Breast epithelium (tissue), 4 donors: ENCODE data around the gene PDZD7. TPM values are rescaled to one million over a fixed set of nuclear protein-coding genes. Genes with fewer than 3 reads are reported as not detected.
A peak's percentile ranks its signal among the peaks of the same experiment; 100 is the strongest.

ENCODE experiments used
- DNase-seq, 2 donors: peaks; one replicate each; pipeline ENCODE4 v3.0.0-alpha.2; 2019; ENCODE audit warnings: low spot score in 2 of 2
- H3K27ac ChIP-seq, 2 donors: fragments of 200-600 bp; sonication (generic) in 1 of 2; one replicate each; pipeline ENCODE4 v1.5.1; 2016 to 2019; ENCODE audit warnings: mild to moderate bottlenecking in 1 of 2
- H3K27me3 ChIP-seq, 2 donors: fragments of 200-600 bp; sonication (generic) in 1 of 2; one replicate each; pipeline versions ENCODE4 v1.5.1 to v1.6.0; 2017 to 2019; ENCODE audit warnings: control low read depth in 1 of 2, mild to moderate bottlenecking in 1 of 2
- H3K36me3 ChIP-seq: fragments of 200-600 bp; one replicate; pipeline ENCODE4 v1.5.1; 2019
- H3K4me1 ChIP-seq, 2 donors: fragments of 200-600 bp; sonication (generic); one replicate each; pipeline ENCODE4 v1.5.1; 2016 to 2019; ENCODE audit warnings: control low read depth in 1 of 2
- H3K4me3 ChIP-seq, 3 donors: fragments of 200-600 bp; sonication (generic); 1 replicate in 2 of 3; 2 replicates in 1 of 3; pipeline ENCODE4 v1.5.1; 2016 to 2019; ENCODE audit warnings: mild to moderate bottlenecking in 3 of 3, moderate library complexity in 2 of 3
- H3K9me3 ChIP-seq, 2 donors: fragments of 200-600 bp; sonication (generic) in 1 of 2; one replicate each; pipeline ENCODE4 v1.5.1; 2016 to 2019; ENCODE audit warnings: control low read depth in 1 of 2
- CTCF ChIP-seq, 3 donors: fragments of 450-650 bp; IDR thresholded peaks; one replicate each; pipeline ENCODE4 v1.5.1; 2016 to 2017; ENCODE audit warnings: antibody characterized with exemption in 3 of 3, mild to moderate bottlenecking in 3 of 3, moderate library complexity in 3 of 3
- POLR2A ChIP-seq: fragments of 450-650 bp; IDR thresholded peaks from one replicate; pipeline ENCODE4 v1.6.1; 2016; ENCODE audit warnings: antibody characterized with exemption, mild to moderate bottlenecking, moderate library complexity
- POLR2AphosphoS5 ChIP-seq, 3 donors: sonication (generic); formaldehyde crosslinking; IDR thresholded peaks; one replicate each; pipeline ENCODE4 v1.6.1; 2017; ENCODE audit warnings: antibody characterized with exemption in 3 of 3
- intact Hi-C: fragments of 100-400 bp; cut with DNase I; formaldehyde crosslinking; loops from one replicate; pipeline ENCODE4 v1.15.1; 2023; ENCODE audit warnings: low total_unique reads
- total RNA-seq, 3 donors: library from RNA; depleted of rRNA; stranded (reverse); fragments of >200 nt; gene quantifications; one replicate each; pipeline ENCODE4 v1.1.0, GENCODE V29; 2016

Gene PDZD7
- total RNA-seq, 3 donors from 2014 or later = 0.48 to 2.3 (median 0.66) TPM

DNA sequence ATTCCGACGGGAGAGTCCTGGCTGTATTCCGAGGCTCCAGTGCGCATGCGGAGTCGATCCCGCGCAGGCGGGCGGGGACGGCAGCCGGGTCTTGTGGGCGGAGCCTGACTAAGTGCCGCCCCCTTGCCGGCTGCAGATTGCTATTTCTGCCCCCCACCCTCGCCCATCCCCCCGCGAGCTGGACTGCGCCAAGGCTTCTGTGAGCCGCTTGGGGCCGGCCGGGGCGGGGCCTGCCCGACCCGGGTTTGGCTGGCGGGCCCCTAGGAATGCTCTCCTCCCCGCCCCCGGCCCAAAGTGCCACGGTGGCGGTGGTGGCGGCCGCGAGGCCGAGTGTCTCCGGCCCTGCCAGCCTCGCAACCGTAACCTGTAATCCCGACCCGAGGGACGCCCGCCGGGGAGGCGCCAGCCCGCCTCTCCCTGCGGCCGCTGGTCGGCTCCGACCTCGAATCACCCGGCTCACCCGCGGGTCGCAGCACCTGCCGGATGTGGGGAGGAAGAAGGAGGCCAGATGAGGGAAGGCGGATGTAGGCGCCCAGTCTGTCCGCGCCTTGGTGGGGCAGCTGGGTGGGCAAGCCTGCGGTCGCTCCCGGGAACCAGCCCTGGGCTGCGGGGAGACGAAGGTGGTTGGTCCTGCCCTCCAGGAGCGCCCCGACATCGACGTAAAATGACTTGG lies 30.2 kb upstream of the PDZD7 start:
- no peaks in the 10 kb centered on the region for H3K36me3 ChIP-seq
- H3K27me3 ChIP-seq = no peaks in the 10 kb centered on the region
- peaks cover 7 to 11% of the 10 kb centered on the region in 2 donors for H3K4me1 ChIP-seq
- TF ChIP-seq POLR2A (no peak), POLR2AphosphoS5 (IDR thresholded peaks at IDR 0.05) (peak in 1 of 3 donors; percentile 7), CTCF (IDR thresholded peaks at IDR 0.05) (no peak)
- peak overlapping the region; percentile 85 to 93 (median 91) for H3K4me3 ChIP-seq
- intact Hi-C loops = no loop called here
- no peaks in the 10 kb centered on the region for H3K9me3 ChIP-seq
- peak; percentile 82 to 88 for DNase-seq
- H3K27ac ChIP-seq = peak overlapping the region; percentile 98 to 99

DNA sequence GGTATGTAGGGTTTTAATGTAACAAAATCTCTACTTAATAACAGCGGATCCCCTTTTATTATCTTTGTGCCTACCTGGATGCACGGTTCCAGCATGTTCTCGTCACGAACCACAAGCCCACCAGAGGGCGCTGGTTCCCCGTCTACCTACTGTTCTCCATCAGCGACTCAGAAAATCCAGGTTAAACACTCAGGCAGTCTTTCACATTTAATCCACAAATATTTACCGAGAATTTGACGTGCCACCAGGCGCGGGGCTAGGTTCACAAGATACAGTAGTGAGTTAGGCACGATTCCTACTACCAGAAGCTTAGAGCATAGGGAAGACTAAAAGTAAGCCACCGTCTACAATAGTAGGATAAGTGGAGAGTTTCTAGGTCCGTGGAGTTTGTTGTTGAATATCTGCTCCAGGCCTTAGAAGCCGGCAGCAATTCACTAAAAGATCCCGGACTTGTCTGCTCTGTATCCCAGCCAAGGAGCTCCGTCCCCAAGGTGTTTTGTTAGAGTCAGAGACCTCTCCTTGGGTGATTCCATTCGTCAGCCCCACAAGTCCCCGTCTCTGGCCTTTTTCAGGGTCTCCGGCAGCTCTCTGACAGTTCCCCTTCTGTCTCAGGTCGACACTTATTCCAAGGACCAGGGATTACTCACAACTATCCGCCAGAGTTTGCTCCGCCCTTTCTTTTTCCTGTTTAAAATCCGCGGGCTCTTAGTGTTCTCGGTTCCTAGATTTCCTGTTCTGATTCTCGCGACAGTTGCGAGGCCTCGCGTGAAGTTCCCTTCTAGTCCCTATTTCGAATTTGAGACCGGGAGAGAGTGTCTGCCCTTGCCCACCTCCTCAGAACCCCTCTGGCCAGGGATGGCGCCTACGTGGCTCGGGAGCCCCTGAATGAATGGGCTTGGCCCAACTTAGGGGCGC lies 29.4 kb upstream of the PDZD7 start:
- TF ChIP-seq CTCF (IDR thresholded peaks at IDR 0.05) (peak; percentile 49 to 84 (median 80)), POLR2A (no peak), POLR2AphosphoS5 (IDR thresholded peaks at IDR 0.05) (peak; percentile 35 to 85 (median 77))
- Histone ChIP-seq H3K27ac (peak overlapping the region; percentile 98 to 99), H3K4me3 (peak overlapping the region; percentile 85 to 93 (median 91)), H3K27me3 (no peaks in the 10 kb centered on the region), H3K9me3 (no peaks in the 10 kb centered on the region), H3K36me3 (no peaks in the 10 kb centered on the region), H3K4me1 (peaks cover 3 to 7% of the 10 kb centered on the region in 2 donors)
- intact Hi-C loops = no loop called here
- DNase-seq = peak; percentile 87 to 91

DNA sequence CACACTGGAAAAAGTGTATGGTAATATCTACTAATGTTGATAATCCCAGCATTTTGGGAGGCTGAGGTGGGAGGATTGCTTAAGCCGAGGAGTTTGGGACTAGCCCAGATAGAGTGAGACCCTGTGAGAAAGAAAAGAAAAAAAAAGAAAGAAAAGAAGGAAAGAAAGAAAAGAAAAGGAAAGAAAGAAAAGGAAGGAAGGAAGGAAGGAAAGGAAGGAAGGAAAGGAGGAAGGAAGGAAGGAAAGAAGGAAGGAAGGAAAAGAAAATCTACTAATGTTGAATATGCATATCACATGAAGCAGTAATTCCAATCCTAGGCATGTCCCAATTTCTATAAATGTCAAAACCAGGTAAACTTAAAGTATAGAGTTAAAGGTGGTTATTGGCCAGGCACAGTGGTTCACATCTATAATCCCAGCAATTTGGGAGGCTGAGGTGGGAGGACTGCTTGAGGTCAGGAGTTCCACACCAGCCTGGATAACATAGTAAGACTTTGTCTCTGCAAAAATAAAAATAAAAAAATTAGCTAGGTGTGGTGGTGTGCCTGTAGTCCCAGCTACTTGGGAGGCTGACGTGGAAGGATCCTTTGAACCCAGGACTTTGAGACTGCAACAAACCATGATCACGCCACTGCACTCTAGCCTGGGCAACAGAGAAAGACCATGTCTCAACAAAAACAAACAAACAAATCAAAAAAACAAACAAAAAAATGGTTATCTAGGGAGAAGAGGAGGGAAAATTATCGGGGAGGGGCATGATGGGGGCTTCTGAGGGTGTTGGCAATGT lies 25.6 kb upstream of the PDZD7 start:
- intact Hi-C loops = no loop called here
- Histone ChIP-seq H3K4me1 (no peaks in the 10 kb centered on the region), H3K27me3 (no peaks in the 10 kb centered on the region), H3K36me3 (no peaks in the 10 kb centered on the region), H3K4me3 (no peak overlapping the region), H3K9me3 (no peaks in the 10 kb centered on the region), H3K27ac (no peak overlapping the region)
- TF ChIP-seq POLR2AphosphoS5 (IDR thresholded peaks at IDR 0.05) = no peak
- TF ChIP-seq POLR2A = no peak
- no peak for TF ChIP-seq CTCF (IDR thresholded peaks at IDR 0.05)
- DNase-seq = no peak

DNA sequence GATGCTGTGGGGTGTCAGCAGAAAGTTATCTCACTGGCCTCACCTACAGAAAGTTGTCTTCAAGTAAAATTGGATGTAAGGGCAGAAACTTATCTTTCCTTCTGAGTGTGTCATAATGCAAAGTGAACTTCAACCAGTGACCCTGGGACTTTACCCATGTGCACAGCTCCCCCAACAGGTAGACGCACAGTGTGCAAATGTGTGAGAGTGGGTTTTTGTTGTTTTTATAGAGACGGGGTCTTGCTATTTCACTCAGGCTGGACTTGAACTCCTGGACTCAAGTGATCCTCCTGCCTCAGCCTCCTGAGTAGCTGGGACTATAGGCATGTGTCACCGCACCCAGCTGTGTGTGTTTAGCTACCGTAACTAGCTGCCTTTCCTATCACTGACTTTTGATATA lies 24.5 kb upstream of the PDZD7 start:
- Histone ChIP-seq H3K4me3 (no peak overlapping the region), H3K27me3 (peaks cover 0 to 6% of the 10 kb centered on the region in 2 donors), H3K36me3 (no peaks in the 10 kb centered on the region), H3K4me1 (peaks cover 0 to 4% of the 10 kb centered on the region in 2 donors), H3K9me3 (no peaks in the 10 kb centered on the region), H3K27ac (no peak overlapping the region)
- TF ChIP-seq POLR2A (no peak), POLR2AphosphoS5 (IDR thresholded peaks at IDR 0.05) (no peak), CTCF (IDR thresholded peaks at IDR 0.05) (no peak)
- intact Hi-C loops = no loop called here
- DNase-seq = no peak
